HG02678 (cell line): ENCODE measurements around the gene ABHD17C.
A peak's percentile ranks its signal among the peaks of the same experiment; 100 is the strongest.
"Not testable (repeated sequence)": the region's sequence is repeated elsewhere in the genome, so short reads cannot be mapped to it uniquely, and the experiment has no call there.

ENCODE experiments used
- ATAC-seq: cut with Tn5 transposase; IDR thresholded peaks from one replicate; pipeline ENCODE4 v1.9.1; 2021; ENCODE audit warnings: mild to moderate bottlenecking, moderate library complexity; ENCODE audit not compliant: unreplicated experiment

The ABHD17C gene

GRCh38 chr15:80695099-80695910 lies at the start of gene ABHD17C:
Gene ABHD17C, plus strand, starts transcription at chr15:80695310. Its CDS starts 120 bp downstream, at chr15:80695430.
- ATAC-seq: peak; percentile 84

- no peak for ATAC-seq
Observed at GRCh38 chr15:80645494-80646065, 49.5 kb upstream of the ABHD17C start.

- ATAC-seq: not testable (repeated sequence)
Observed at GRCh38 chr15:80647424-80647823, 47.7 kb upstream of the ABHD17C start.

GRCh38 chr15:80654299-80654698 lies 40.8 kb upstream of the ABHD17C start:
- ATAC-seq: no peak

GRCh38 chr15:80659375-80659774 lies 35.7 kb upstream of the ABHD17C start:
- ATAC-seq: no peak

GRCh38 chr15:80660119-80660518 lies 35.0 kb upstream of the ABHD17C start:
- no peak for ATAC-seq

GRCh38 chr15:80662129-80662528 lies 33.0 kb upstream of the ABHD17C start:
- no peak for ATAC-seq

- ATAC-seq: no peak
Observed at GRCh38 chr15:80662757-80663553, 32.2 kb upstream of the ABHD17C start.

GRCh38 chr15:80665151-80665550 lies 30.0 kb upstream of the ABHD17C start:
- ATAC-seq: no peak

- ATAC-seq: no peak
Observed at GRCh38 chr15:80667936-80668335, 27.2 kb upstream of the ABHD17C start.

GRCh38 chr15:80668546-80669236 lies 26.4 kb upstream of the ABHD17C start:
- ATAC-seq: no peak

- peak; percentile 52 for ATAC-seq
Observed at GRCh38 chr15:80669663-80670273, 25.3 kb upstream of the ABHD17C start.

GRCh38 chr15:80673561-80674244 lies 21.4 kb upstream of the ABHD17C start:
- ATAC-seq: no peak

GRCh38 chr15:80674245-80674614 lies 20.9 kb upstream of the ABHD17C start:
- no peak for ATAC-seq

- no peak for ATAC-seq
Observed at GRCh38 chr15:80677041-80677440, 18.1 kb upstream of the ABHD17C start.

- ATAC-seq: no peak
Observed at GRCh38 chr15:80679167-80679803, 15.8 kb upstream of the ABHD17C start.

- ATAC-seq: no peak
Observed at GRCh38 chr15:80679804-80680175, 15.3 kb upstream of the ABHD17C start.

GRCh38 chr15:80682201-80682600 lies 12.9 kb upstream of the ABHD17C start:
- ATAC-seq: no peak

GRCh38 chr15:80684697-80685096 lies 10.4 kb upstream of the ABHD17C start:
- no peak for ATAC-seq

GRCh38 chr15:80685628-80686027 lies 9.5 kb upstream of the ABHD17C start:
- ATAC-seq: no peak
